Liver (tissue), 9 donors: ENCODE data around the gene ABTB2. TPM values are rescaled to one million over a fixed set of nuclear protein-coding genes. Genes with fewer than 3 reads are reported as not detected.

Source experiments
- DNase-seq: peaks from one replicate; pipeline ENCODE4 v3.0.0-alpha.2; 2017; ENCODE audit warnings: low spot score
- H3K27ac ChIP-seq, 2 donors: one replicate each; pipeline ENCODE4 v1.7.0; 2013; ENCODE audit warnings: inconsistent platforms in 2 of 2, low read length in 2 of 2, control low read depth in 1 of 2, low read depth in 1 of 2, mild to moderate bottlenecking in 1 of 2
- H3K27me3 ChIP-seq, 4 donors: one replicate each; pipeline versions ENCODE4 v1.6.1 to v1.7.0; 2013; ENCODE audit warnings: low read length in 3 of 4, inconsistent platforms in 1 of 4, mild to moderate bottlenecking in 1 of 4, moderate library complexity in 1 of 4; ENCODE audit not compliant: control insufficient read depth in 4 of 4, insufficient read depth in 4 of 4
- H3K36me3 ChIP-seq, 4 donors: one replicate each; pipeline versions ENCODE4 v1.6.1 to v1.7.0; 2013; ENCODE audit warnings: low read length in 3 of 4, mild to moderate bottlenecking in 3 of 4, low read depth in 1 of 4, moderate library complexity in 1 of 4; ENCODE audit not compliant: control insufficient read depth in 4 of 4, insufficient read depth in 3 of 4
- H3K4me1 ChIP-seq, 4 donors: one replicate each; pipeline versions ENCODE4 v1.6.1 to v1.7.0; 2013; ENCODE audit warnings: low read length in 3 of 4, mild to moderate bottlenecking in 3 of 4, moderate library complexity in 1 of 4; ENCODE audit not compliant: control insufficient read depth in 4 of 4, insufficient read depth in 4 of 4
- H3K4me3 ChIP-seq, 3 donors: one replicate each; pipeline versions ENCODE4 v1.6.1 to v1.7.0; 2013; ENCODE audit warnings: low read length in 3 of 3, control low read depth in 1 of 3, low read depth in 1 of 3, mild to moderate bottlenecking in 1 of 3
- H3K9ac ChIP-seq, 2 donors: one replicate each; pipeline ENCODE4 v1.7.0; 2013; ENCODE audit warnings: low read length in 2 of 2, mild to moderate bottlenecking in 2 of 2, moderate library complexity in 2 of 2, control low read depth in 1 of 2, low read depth in 1 of 2
- H3K9me3 ChIP-seq, 4 donors: one replicate each; pipeline versions ENCODE4 v1.6.1 to v1.7.0; 2013; ENCODE audit warnings: low read length in 3 of 4; ENCODE audit not compliant: control insufficient read depth in 4 of 4
- ATF3 ChIP-seq: IDR thresholded peaks from 2 replicates; pipeline ENCODE4 v1.6.1; 2016; ENCODE audit warnings: antibody characterized with exemption
- EGR1 ChIP-seq, 2 donors: IDR thresholded peaks; 2 replicates each; pipeline ENCODE4 v1.6.1; 2016 to 2018; ENCODE audit warnings: antibody characterized with exemption in 2 of 2, low read depth in 2 of 2
- FOXA1 ChIP-seq: IDR thresholded peaks from 2 replicates; pipeline ENCODE4 v1.6.1; 2016; ENCODE audit warnings: antibody characterized with exemption
- FOXA2 ChIP-seq: IDR thresholded peaks from 2 replicates; pipeline ENCODE4 v1.6.1; 2016; ENCODE audit warnings: antibody characterized with exemption
- GABPA ChIP-seq, 2 donors: IDR thresholded peaks in 1 of 2; conservative IDR thresholded peaks in 1 of 2; 2 replicates each; pipeline ENCODE4 v1.6.1; 2016; ENCODE audit warnings: antibody characterized with exemption in 2 of 2, mild to moderate bottlenecking in 1 of 2, moderate library complexity in 1 of 2
- HNF4A ChIP-seq, 2 donors: conservative IDR thresholded peaks; 2 replicates each; pipeline ENCODE4 v1.6.1; 2016; ENCODE audit warnings: antibody characterized with exemption in 2 of 2, mild to moderate bottlenecking in 2 of 2
- HNF4G ChIP-seq: IDR thresholded peaks from 2 replicates; pipeline ENCODE4 v1.6.1; 2016; ENCODE audit warnings: antibody characterized with exemption
- JUND ChIP-seq, 2 donors: IDR thresholded peaks; 2 replicates each; pipeline ENCODE4 v1.6.1; 2016; ENCODE audit warnings: antibody characterized with exemption in 2 of 2
- NR2F2 ChIP-seq: IDR thresholded peaks from 2 replicates; pipeline ENCODE4 v1.6.1; 2016; ENCODE audit warnings: antibody characterized with exemption
- RAD21 ChIP-seq, 2 donors: IDR thresholded peaks; 2 replicates each; pipeline ENCODE4 v1.6.1; 2016; ENCODE audit warnings: antibody characterized with exemption in 2 of 2, mild to moderate bottlenecking in 2 of 2
- RXRA ChIP-seq, 2 donors: IDR thresholded peaks; 2 replicates each; pipeline ENCODE4 v1.6.1; 2017 to 2018; ENCODE audit warnings: antibody characterized with exemption in 2 of 2, mild to moderate bottlenecking in 1 of 2
- SP1 ChIP-seq: IDR thresholded peaks from 2 replicates; pipeline ENCODE4 v1.6.1; 2018; ENCODE audit warnings: antibody characterized with exemption, mild to moderate bottlenecking
- TAF1 ChIP-seq: conservative IDR thresholded peaks from 2 replicates; pipeline ENCODE4 v1.6.1; 2016; ENCODE audit warnings: antibody characterized with exemption, mild to moderate bottlenecking
- YY1 ChIP-seq: IDR thresholded peaks from 2 replicates; pipeline ENCODE4 v1.6.1; 2016; ENCODE audit warnings: antibody characterized with exemption, mild to moderate bottlenecking
- WGBS: extraction: QIAGEN DNeasy Blood & Tissue Kit; methylation state at CpG from one replicate; pipeline ENCODE4 v1.1.7; 2013; 5-methylcytosine and 5-hydroxymethylcytosine counted together
- polyA plus RNA-seq, 2 donors: library from polyadenylated mRNA; stranded (reverse) in 1 of 2; unstranded in 1 of 2; fragments of 200-250 nt in 1 of 2; fragments of >200 nt in 1 of 2; fragmentation: Nextera tagmentation in 1 of 2; extraction: Ambion mirVana in 1 of 2; gene quantifications; one replicate each; pipeline versions ENCODE4 v1.2.1 to v1.2.3, GENCODE V29; 2013 to 2015
- total RNA-seq, 2 donors: library from RNA; depleted of rRNA; stranded (reverse); fragments of >200 nt; gene quantifications; one replicate each; pipeline ENCODE4 v1.2.3, GENCODE V29; 2014
- TF ChIP-seq, protein P1 (sequence below): fragments of 150-350 bp; IDR thresholded peaks from 2 replicates; pipeline ENCODE4 v1.5.1; 2017; ENCODE audit warnings: improper control_type of control experiment, low read depth, low read length; ENCODE audit not compliant: missing input control
- TF ChIP-seq, protein P2 (sequence below): IDR thresholded peaks from 2 replicates; pipeline ENCODE4 v1.6.1; 2016; ENCODE audit warnings: antibody characterized with exemption
- TF ChIP-seq, protein P3 (sequence below): IDR thresholded peaks from 2 replicates; pipeline ENCODE4 v1.6.1; 2016; ENCODE audit warnings: antibody characterized with exemption
- TF ChIP-seq, protein P4 (sequence below): IDR thresholded peaks from 2 replicates; pipeline ENCODE4 v1.6.1; 2016; ENCODE audit warnings: antibody characterized with exemption, mild to moderate bottlenecking
- donor health status: healthy.
- donor health status: healthy.
- donor health status: healthy.
- donor health status: healthy.
- donor health status: healthy.

ABTB2 gene
- total and polyA plus RNA-seq, 4 donors: 2.4 to 8.9 (median 6.1) TPM

- TF ChIP-seq RXRA (IDR thresholded peaks at IDR 0.05) (no peak), FOXA1 (no peak), YY1 (no peak), NR2F2 (no peak), TAF1 (no peak), RAD21 (IDR thresholded peaks at IDR 0.05) (no peak), GABPA (IDR thresholded peaks at IDR 0.05 in 1 of 2, conservative IDR thresholded peaks at IDR 0.05 in 1 of 2) (no peak), FOXA2 (no peak), HNF4G (no peak), HNF4A (conservative IDR thresholded peaks at IDR 0.05) (no peak), ATF3 (no peak), JUND (IDR thresholded peaks at IDR 0.05) (no peak)
- TF ChIP-seq, protein P1, sequence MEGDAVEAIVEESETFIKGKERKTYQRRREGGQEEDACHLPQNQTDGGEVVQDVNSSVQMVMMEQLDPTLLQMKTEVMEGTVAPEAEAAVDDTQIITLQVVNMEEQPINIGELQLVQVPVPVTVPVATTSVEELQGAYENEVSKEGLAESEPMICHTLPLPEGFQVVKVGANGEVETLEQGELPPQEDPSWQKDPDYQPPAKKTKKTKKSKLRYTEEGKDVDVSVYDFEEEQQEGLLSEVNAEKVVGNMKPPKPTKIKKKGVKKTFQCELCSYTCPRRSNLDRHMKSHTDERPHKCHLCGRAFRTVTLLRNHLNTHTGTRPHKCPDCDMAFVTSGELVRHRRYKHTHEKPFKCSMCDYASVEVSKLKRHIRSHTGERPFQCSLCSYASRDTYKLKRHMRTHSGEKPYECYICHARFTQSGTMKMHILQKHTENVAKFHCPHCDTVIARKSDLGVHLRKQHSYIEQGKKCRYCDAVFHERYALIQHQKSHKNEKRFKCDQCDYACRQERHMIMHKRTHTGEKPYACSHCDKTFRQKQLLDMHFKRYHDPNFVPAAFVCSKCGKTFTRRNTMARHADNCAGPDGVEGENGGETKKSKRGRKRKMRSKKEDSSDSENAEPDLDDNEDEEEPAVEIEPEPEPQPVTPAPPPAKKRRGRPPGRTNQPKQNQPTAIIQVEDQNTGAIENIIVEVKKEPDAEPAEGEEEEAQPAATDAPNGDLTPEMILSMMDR: no peak
- TF ChIP-seq, protein P2, sequence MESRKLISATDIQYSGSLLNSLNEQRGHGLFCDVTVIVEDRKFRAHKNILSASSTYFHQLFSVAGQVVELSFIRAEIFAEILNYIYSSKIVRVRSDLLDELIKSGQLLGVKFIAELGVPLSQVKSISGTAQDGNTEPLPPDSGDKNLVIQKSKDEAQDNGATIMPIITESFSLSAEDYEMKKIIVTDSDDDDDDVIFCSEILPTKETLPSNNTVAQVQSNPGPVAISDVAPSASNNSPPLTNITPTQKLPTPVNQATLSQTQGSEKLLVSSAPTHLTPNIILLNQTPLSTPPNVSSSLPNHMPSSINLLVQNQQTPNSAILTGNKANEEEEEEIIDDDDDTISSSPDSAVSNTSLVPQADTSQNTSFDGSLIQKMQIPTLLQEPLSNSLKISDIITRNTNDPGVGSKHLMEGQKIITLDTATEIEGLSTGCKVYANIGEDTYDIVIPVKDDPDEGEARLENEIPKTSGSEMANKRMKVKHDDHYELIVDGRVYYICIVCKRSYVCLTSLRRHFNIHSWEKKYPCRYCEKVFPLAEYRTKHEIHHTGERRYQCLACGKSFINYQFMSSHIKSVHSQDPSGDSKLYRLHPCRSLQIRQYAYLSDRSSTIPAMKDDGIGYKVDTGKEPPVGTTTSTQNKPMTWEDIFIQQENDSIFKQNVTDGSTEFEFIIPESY: no peak
- TF ChIP-seq, protein P3, sequence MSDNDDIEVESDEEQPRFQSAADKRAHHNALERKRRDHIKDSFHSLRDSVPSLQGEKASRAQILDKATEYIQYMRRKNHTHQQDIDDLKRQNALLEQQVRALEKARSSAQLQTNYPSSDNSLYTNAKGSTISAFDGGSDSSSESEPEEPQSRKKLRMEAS: no peak
- Histone ChIP-seq H3K27me3 (no peaks in the 10 kb centered on the region), H3K27ac (no peak overlapping the region), H3K4me1 (no peaks in the 10 kb centered on the region), H3K9ac (no peak overlapping the region), H3K9me3 (no peaks in the 10 kb centered on the region), H3K36me3 (peaks cover 0 to 75% (median 20%) of the 10 kb centered on the region in 4 donors), H3K4me3 (no peak overlapping the region)
- WGBS: 95% methylated on average over 13 of the region's 13 CpGs
- no peak for DNase-seq
Observed at GRCh38 chr11:34165121-34165520, 192.7 kb downstream of the ABTB2 start.

- DNase-seq: no peak
- TF ChIP-seq, protein P4, sequence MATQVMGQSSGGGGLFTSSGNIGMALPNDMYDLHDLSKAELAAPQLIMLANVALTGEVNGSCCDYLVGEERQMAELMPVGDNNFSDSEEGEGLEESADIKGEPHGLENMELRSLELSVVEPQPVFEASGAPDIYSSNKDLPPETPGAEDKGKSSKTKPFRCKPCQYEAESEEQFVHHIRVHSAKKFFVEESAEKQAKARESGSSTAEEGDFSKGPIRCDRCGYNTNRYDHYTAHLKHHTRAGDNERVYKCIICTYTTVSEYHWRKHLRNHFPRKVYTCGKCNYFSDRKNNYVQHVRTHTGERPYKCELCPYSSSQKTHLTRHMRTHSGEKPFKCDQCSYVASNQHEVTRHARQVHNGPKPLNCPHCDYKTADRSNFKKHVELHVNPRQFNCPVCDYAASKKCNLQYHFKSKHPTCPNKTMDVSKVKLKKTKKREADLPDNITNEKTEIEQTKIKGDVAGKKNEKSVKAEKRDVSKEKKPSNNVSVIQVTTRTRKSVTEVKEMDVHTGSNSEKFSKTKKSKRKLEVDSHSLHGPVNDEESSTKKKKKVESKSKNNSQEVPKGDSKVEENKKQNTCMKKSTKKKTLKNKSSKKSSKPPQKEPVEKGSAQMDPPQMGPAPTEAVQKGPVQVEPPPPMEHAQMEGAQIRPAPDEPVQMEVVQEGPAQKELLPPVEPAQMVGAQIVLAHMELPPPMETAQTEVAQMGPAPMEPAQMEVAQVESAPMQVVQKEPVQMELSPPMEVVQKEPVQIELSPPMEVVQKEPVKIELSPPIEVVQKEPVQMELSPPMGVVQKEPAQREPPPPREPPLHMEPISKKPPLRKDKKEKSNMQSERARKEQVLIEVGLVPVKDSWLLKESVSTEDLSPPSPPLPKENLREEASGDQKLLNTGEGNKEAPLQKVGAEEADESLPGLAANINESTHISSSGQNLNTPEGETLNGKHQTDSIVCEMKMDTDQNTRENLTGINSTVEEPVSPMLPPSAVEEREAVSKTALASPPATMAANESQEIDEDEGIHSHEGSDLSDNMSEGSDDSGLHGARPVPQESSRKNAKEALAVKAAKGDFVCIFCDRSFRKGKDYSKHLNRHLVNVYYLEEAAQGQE: no peak
- TF ChIP-seq FOXA2 (no peak), JUND (IDR thresholded peaks at IDR 0.05) (no peak), FOXA1 (no peak), GABPA (IDR thresholded peaks at IDR 0.05 in 1 of 2, conservative IDR thresholded peaks at IDR 0.05 in 1 of 2) (no peak), SP1 (no peak), EGR1 (IDR thresholded peaks at IDR 0.05; ENCODE audit: low read depth in 2 of 2) (no peak), YY1 (no peak), NR2F2 (no peak), HNF4G (no peak), RAD21 (IDR thresholded peaks at IDR 0.05) (no peak), ATF3 (no peak), RXRA (IDR thresholded peaks at IDR 0.05) (no peak), TAF1 (no peak), HNF4A (conservative IDR thresholded peaks at IDR 0.05) (no peak)
- TF ChIP-seq, protein P1: no peak
- TF ChIP-seq, protein P2: no peak
- TF ChIP-seq, protein P3: no peak
- no peak overlapping the region for H3K27ac ChIP-seq
- peaks cover 0 to 81% (median 16%) of the 10 kb centered on the region in 4 donors for H3K36me3 ChIP-seq
- no peak overlapping the region for H3K9ac ChIP-seq
- WGBS: 96% methylated on average over 7 of the region's 7 CpGs
- H3K9me3 ChIP-seq: no peaks in the 10 kb centered on the region
- H3K27me3 ChIP-seq: no peaks in the 10 kb centered on the region
- H3K4me1 ChIP-seq: peaks cover 0 to under 1% (median under 1%) of the 10 kb centered on the region in 4 donors
- no peak overlapping the region for H3K4me3 ChIP-seq
Observed at GRCh38 chr11:34162856-34163255, 195.0 kb downstream of the ABTB2 start.
